ENCODE data around the gene AKAP7. TPM values are rescaled to one million over a fixed set of nuclear protein-coding genes. Genes with fewer than 3 reads are reported as not detected.

The AKAP7 gene
- total and polyA plus RNA-seq, 2 experiments from 2014 or later: 18.4 to 54.4 TPM

DNA sequence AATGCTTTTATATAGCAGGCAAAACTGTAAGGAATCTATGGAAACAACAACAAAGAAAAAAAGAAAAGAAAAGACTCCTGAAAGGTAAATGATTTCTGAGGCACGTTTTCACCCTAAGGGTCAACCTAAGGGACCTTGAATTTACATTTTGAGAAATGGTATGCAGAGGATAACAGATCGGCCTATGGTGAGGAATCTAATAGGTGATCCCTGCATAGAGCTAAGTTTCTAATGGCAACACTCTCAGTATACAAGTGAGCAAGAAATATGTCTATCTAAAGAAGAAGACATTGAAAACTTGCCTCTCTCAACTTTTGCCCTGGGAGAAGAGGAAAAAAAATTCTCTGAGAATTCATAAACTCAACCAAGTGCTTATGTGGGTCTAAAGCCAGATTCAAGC lies 18.9 kb upstream of the AKAP7 start:
- Histone ChIP-seq H3K9me2 (replicated peaks; ENCODE audit: insufficient read depth) (no peaks in the 10 kb centered on the region), H2AFZ (no peak overlapping the region), H3K4me1 (ENCODE audit: insufficient read depth) (no peaks in the 10 kb centered on the region), H4K20me1 (ENCODE audit: insufficient read depth, poor library complexity, severe bottlenecking) (no peaks in the 10 kb centered on the region), H3K4me3 (no peak overlapping the region), H3K9me3 (ENCODE audit: low read depth) (no peaks in the 10 kb centered on the region), H3K79me2 (no peaks in the 10 kb centered on the region), H3K27me3 (no peaks in the 10 kb centered on the region), H3K4me2 (no peak overlapping the region), H3K36me3 (replicated peaks; ENCODE audit: insufficient read depth, low read depth) (no peaks in the 10 kb centered on the region), H3K27ac (no peak overlapping the region)
- DNase-seq (ENCODE audit: low spot score): no peak
- WGBS (ENCODE audit: low lambda C conversion rate, missing lambda C conversion rate): 78% methylated on average over 2 of the region's 2 CpGs
- TF ChIP-seq EZH2 (IDR thresholded peaks at IDR 0.05; ENCODE audit: borderline replicate concordance) (no peak), EZH2phosphoT487 (IDR thresholded peaks at IDR 0.05; ENCODE audit: low read depth, severe bottlenecking, unreplicated experiment) (no peak)
- TF ChIP-seq, protein P1, sequence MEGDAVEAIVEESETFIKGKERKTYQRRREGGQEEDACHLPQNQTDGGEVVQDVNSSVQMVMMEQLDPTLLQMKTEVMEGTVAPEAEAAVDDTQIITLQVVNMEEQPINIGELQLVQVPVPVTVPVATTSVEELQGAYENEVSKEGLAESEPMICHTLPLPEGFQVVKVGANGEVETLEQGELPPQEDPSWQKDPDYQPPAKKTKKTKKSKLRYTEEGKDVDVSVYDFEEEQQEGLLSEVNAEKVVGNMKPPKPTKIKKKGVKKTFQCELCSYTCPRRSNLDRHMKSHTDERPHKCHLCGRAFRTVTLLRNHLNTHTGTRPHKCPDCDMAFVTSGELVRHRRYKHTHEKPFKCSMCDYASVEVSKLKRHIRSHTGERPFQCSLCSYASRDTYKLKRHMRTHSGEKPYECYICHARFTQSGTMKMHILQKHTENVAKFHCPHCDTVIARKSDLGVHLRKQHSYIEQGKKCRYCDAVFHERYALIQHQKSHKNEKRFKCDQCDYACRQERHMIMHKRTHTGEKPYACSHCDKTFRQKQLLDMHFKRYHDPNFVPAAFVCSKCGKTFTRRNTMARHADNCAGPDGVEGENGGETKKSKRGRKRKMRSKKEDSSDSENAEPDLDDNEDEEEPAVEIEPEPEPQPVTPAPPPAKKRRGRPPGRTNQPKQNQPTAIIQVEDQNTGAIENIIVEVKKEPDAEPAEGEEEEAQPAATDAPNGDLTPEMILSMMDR (IDR thresholded peaks at IDR 0.05; ENCODE audit: poor library complexity): no peak

DNA sequence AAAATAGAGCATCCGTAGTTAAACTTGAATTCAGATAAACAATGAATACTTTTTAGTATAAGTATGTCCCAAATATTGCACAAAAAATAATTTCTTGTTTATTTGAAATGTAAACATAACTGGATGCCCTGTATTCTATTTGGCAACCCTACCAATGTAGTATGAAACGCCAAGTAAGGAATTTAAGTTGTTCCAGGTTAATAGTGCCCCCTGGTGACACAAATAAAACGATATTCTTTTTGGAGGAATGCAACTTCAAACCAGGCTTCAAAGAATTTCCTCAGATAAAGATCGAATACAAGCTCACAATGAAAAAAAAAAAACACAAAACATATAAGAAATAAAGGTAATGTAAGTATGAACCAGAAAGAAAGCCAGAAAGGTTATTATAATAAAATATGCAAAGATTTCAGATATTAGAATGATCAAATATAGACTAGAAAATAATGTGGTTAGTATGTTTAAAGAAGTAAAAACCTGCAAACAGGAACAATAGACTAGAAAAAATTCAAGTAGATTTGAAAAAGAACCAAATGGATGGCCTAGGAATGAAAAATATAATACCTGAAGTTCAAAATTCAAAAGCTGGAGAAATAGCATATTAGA lies 18.4 kb upstream of the AKAP7 start:
- Histone ChIP-seq H3K9me3 (ENCODE audit: low read depth) (no peaks in the 10 kb centered on the region), H4K20me1 (ENCODE audit: insufficient read depth, poor library complexity, severe bottlenecking) (no peaks in the 10 kb centered on the region), H2AFZ (no peak overlapping the region), H3K27me3 (no peaks in the 10 kb centered on the region), H3K4me2 (no peak overlapping the region), H3K79me2 (no peaks in the 10 kb centered on the region), H3K4me3 (no peak overlapping the region), H3K36me3 (replicated peaks; ENCODE audit: insufficient read depth, low read depth) (no peaks in the 10 kb centered on the region), H3K4me1 (ENCODE audit: insufficient read depth) (no peaks in the 10 kb centered on the region), H3K9me2 (replicated peaks; ENCODE audit: insufficient read depth) (no peaks in the 10 kb centered on the region), H3K27ac (no peak overlapping the region)
- TF ChIP-seq, protein P1 (IDR thresholded peaks at IDR 0.05; ENCODE audit: poor library complexity): peak; percentile 48
- no peak for TF ChIP-seq EZH2 (IDR thresholded peaks at IDR 0.05; ENCODE audit: borderline replicate concordance)
- peak; percentile 50 for DNase-seq (ENCODE audit: low spot score)
- 56% methylated on average over 4 of the region's 4 CpGs for WGBS (ENCODE audit: low lambda C conversion rate, missing lambda C conversion rate)

DNA sequence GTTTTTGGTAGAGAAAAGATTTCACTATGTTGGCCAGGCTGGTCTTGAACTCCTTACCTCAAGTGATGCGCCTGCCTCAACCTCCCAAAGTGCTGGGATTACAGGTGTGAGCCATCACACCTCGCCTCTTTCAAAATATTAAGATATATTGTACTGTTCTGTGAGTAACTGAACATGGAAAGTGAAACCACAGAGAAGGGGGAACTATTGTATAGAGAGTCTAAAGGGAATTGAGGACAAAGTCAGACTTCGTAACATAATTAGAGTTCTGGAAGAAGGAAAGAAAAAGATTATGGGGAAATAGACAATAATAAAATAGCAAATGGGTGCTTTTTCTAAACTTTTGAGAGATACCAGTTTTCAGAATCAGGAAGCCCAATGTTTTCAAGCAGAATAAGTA lies 17.4 kb upstream of the AKAP7 start:
- 97% methylated on average over 3 of the region's 3 CpGs for WGBS (ENCODE audit: low lambda C conversion rate, missing lambda C conversion rate)
- Histone ChIP-seq H4K20me1 (ENCODE audit: insufficient read depth, poor library complexity, severe bottlenecking) (no peaks in the 10 kb centered on the region), H3K9me2 (replicated peaks; ENCODE audit: insufficient read depth) (no peaks in the 10 kb centered on the region), H3K79me2 (no peaks in the 10 kb centered on the region), H3K36me3 (replicated peaks; ENCODE audit: insufficient read depth, low read depth) (no peaks in the 10 kb centered on the region), H3K27ac (no peak overlapping the region), H3K27me3 (no peaks in the 10 kb centered on the region), H2AFZ (no peak overlapping the region), H3K4me1 (ENCODE audit: insufficient read depth) (no peaks in the 10 kb centered on the region), H3K4me2 (no peak overlapping the region), H3K4me3 (no peak overlapping the region), H3K9me3 (ENCODE audit: low read depth) (no peaks in the 10 kb centered on the region)
- TF ChIP-seq EZH2 (IDR thresholded peaks at IDR 0.05; ENCODE audit: borderline replicate concordance) (no peak), EZH2phosphoT487 (IDR thresholded peaks at IDR 0.05; ENCODE audit: low read depth, severe bottlenecking, unreplicated experiment) (no peak)
- TF ChIP-seq, protein P1 (IDR thresholded peaks at IDR 0.05; ENCODE audit: poor library complexity): no peak
- DNase-seq (ENCODE audit: low spot score): no peak
